Colonic mucosa (tissue), 4 donors: ENCODE measurements around the gene TRMT11. TPM values are rescaled to one million over a fixed set of nuclear protein-coding genes. Genes with fewer than 3 reads are reported as not detected.

Source experiments
- DNase-seq: peaks from one replicate; pipeline ENCODE4 v3.0.0-alpha.2; 2020
- H3K27ac ChIP-seq: fragments of 200-600 bp; one replicate; pipeline ENCODE4 v1.8.0; 2021
- H3K27me3 ChIP-seq: fragments of 200-600 bp; one replicate; pipeline ENCODE4 v1.8.0; 2021
- H3K36me3 ChIP-seq: fragments of 200-600 bp; one replicate; pipeline ENCODE4 v1.8.0; 2021
- H3K4me1 ChIP-seq: fragments of 200-600 bp; one replicate; pipeline ENCODE4 v1.8.0; 2021; ENCODE audit warnings: mild to moderate bottlenecking
- H3K4me3 ChIP-seq: fragments of 200-600 bp; one replicate; pipeline ENCODE4 v1.8.0; 2021
- H3K9ac ChIP-seq, 2 donors: one replicate each; pipeline ENCODE4 v1.7.0; 2013; ENCODE audit warnings: control low read depth in 2 of 2, low read depth in 2 of 2, low read length in 2 of 2
- H3K9me3 ChIP-seq: fragments of 200-600 bp; one replicate; pipeline ENCODE4 v1.8.0; 2021
- intact Hi-C: fragments of 100-400 bp; cut with DNase I; formaldehyde crosslinking; loops from one replicate; pipeline ENCODE4 v1.14.1; 2022
- total RNA-seq, 2 donors: library from RNA; stranded (reverse); fragmentation: NEBNext Ultra II Directional in 1 of 2; extraction: Animal tissue kit (Norgen Biotek cat#: 25700) in 1 of 2; gene quantifications; one replicate each; pipeline ENCODE4 v1.2.1, GENCODE V29; 2021
- TF ChIP-seq, protein P1 (sequence below): fragments of 200-600 bp; IDR thresholded peaks from one replicate; pipeline ENCODE4 v1.8.0; 2022; ENCODE audit warnings: antibody characterized with exemption, mild to moderate bottlenecking
- donor health status: healthy.
- donor health status: DM: no; HTN: no; CAD: no.
- donor health status: DM: no; HTN: no; CAD: no.

Gene TRMT11
- total RNA-seq, 2 donors from 2014 or later: 17.0 to 18.7 TPM

DNA sequence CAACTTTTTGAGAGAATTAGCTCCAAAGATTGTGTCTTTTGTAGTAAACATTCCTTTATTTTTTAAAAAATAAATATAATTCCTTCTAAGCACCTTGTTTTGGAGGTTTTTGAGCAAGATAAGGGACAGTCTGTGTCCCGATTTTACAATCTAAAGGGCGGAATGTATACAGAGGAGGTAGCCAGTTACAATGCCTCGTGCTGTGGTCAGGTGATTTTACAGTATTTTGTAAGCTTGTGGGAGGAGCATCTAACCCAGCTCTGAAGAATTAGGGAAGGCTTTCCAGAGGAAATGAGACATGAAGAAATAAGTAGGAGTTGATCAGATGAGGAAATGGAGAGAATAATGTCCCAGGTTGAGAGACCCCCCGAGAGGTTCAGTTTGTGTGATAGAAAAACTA is 28.5 kb upstream of the TRMT11 start:
- Histone ChIP-seq H3K36me3 (no peaks in the 10 kb centered on the region), H3K27me3 (no peaks in the 10 kb centered on the region), H3K9me3 (no peaks in the 10 kb centered on the region), H3K9ac (peak overlapping the region in 1 of 2 donors; percentile 90), H3K27ac (peak overlapping the region; percentile 95), H3K4me3 (peak overlapping the region; percentile 88), H3K4me1 (no peaks in the 10 kb centered on the region)
- DNase-seq: peak; percentile 67
- TF ChIP-seq, protein P1, sequence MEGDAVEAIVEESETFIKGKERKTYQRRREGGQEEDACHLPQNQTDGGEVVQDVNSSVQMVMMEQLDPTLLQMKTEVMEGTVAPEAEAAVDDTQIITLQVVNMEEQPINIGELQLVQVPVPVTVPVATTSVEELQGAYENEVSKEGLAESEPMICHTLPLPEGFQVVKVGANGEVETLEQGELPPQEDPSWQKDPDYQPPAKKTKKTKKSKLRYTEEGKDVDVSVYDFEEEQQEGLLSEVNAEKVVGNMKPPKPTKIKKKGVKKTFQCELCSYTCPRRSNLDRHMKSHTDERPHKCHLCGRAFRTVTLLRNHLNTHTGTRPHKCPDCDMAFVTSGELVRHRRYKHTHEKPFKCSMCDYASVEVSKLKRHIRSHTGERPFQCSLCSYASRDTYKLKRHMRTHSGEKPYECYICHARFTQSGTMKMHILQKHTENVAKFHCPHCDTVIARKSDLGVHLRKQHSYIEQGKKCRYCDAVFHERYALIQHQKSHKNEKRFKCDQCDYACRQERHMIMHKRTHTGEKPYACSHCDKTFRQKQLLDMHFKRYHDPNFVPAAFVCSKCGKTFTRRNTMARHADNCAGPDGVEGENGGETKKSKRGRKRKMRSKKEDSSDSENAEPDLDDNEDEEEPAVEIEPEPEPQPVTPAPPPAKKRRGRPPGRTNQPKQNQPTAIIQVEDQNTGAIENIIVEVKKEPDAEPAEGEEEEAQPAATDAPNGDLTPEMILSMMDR: no peak
- intact Hi-C loops: loop anchor here (2.0 to 10.0 kb wide), 2 partner anchors 177 to 653 kb away; partner anchors contain the start of gene HDDC2

- no peak overlapping the region for H3K9ac ChIP-seq
- intact Hi-C loops: loop anchor here (10.0 kb wide), 1 partner anchor 654 kb away; the partner anchor contains the start of gene HDDC2
- no peaks in the 10 kb centered on the region for H3K36me3 ChIP-seq
- H3K9me3 ChIP-seq: no peaks in the 10 kb centered on the region
- no peaks in the 10 kb centered on the region for H3K27me3 ChIP-seq
- H3K4me3 ChIP-seq: no peak overlapping the region
- no peak overlapping the region for H3K27ac ChIP-seq
- no peaks in the 10 kb centered on the region for H3K4me1 ChIP-seq
- TF ChIP-seq, protein P1: no peak
- no peak for DNase-seq
These were observed 27.3 kb upstream of the TRMT11 start for GRCh38 chr6:125959041-125959440.

DNA sequence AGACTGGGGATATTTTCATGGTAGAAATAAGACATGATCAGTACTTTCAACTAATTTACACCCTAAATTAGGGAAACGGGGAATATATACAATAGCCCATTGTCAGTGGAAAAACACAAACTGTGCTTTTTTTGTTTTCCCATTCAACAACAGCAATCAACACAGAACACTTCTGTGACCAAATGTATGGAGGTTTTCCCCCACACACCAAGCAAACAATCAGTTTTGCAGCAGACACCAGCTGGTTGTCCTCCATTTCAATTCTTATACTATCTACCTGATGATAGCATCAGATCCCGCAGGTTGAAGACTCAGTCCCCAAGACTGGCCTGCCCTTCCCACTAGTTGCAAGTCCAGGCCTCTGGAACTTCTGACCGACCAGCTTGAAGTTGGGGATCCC is 25.2 kb upstream of the TRMT11 start:
- no peak for DNase-seq
- Histone ChIP-seq H3K9me3 (no peaks in the 10 kb centered on the region), H3K4me3 (no peak overlapping the region), H3K9ac (no peak overlapping the region), H3K27me3 (no peaks in the 10 kb centered on the region), H3K27ac (no peak overlapping the region), H3K4me1 (no peaks in the 10 kb centered on the region), H3K36me3 (no peaks in the 10 kb centered on the region)
- intact Hi-C loops: loop anchor here (5.0 kb wide), 1 partner anchor 169 kb away; the partner anchor contains the start of gene NCOA7
- TF ChIP-seq, protein P1: no peak

GRCh38 chr6:125962900-125963497 is 23.3 kb upstream of the TRMT11 start:
- H3K27ac ChIP-seq: no peak overlapping the region

DNA sequence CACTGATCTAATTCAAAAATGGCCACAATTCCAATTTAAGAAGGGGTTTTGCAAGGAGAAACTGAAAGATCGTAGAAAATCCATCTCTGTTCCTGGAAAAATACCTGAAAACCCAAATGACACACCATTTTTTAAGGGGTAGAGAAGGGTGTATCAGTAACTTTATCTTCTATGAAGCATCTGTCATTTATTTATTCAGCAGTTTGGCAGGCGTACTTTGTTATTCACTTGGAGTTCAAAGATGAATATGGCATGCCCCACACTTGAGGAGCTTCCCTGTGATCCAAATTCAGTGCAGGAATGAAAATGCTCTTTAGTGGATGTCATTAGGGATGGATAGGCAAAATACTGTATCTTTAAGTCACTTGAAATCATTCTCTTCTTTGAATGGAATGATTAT is 22.5 kb upstream of the TRMT11 start:
- H3K27me3 ChIP-seq: no peaks in the 10 kb centered on the region
- H3K4me1 ChIP-seq: no peaks in the 10 kb centered on the region
- no peaks in the 10 kb centered on the region for H3K36me3 ChIP-seq
- no peaks in the 10 kb centered on the region for H3K9me3 ChIP-seq
- no peak overlapping the region for H3K9ac ChIP-seq
- no peak overlapping the region for H3K27ac ChIP-seq
- H3K4me3 ChIP-seq: no peak overlapping the region
- intact Hi-C loops: loop anchor here (5.0 kb wide), 1 partner anchor 172 kb away; the partner anchor contains the start of gene NCOA7
- TF ChIP-seq, protein P1: no peak
- DNase-seq: no peak

More at GRCh38 chr6:125962900-125963497, 23.3 kb upstream of the TRMT11 start:
- DNase-seq: no peak
- H3K36me3 ChIP-seq: no peaks in the 10 kb centered on the region
- intact Hi-C loops: loop anchor here (5.0 kb wide), 1 partner anchor 171 kb away; the partner anchor contains the start of gene NCOA7
- H3K27me3 ChIP-seq: no peaks in the 10 kb centered on the region
- no peaks in the 10 kb centered on the region for H3K9me3 ChIP-seq
- no peak overlapping the region for H3K4me3 ChIP-seq
- TF ChIP-seq, protein P1: no peak
- no peaks in the 10 kb centered on the region for H3K4me1 ChIP-seq
- no peak overlapping the region for H3K9ac ChIP-seq
